Ecto neural progenitor cell (in vitro differentiated cells): Measurements from ENCODE around the gene SYCP2L.
"Not testable (repeated sequence)": the region's sequence is repeated elsewhere in the genome, so short reads cannot be mapped to it uniquely, and the experiment has no call there.

Source experiments
- DNase-seq: peaks from one replicate; pipeline ENCODE4 v3.0.0-alpha.2; 2018; ENCODE audit warnings: low spot score

The SYCP2L gene

DNA sequence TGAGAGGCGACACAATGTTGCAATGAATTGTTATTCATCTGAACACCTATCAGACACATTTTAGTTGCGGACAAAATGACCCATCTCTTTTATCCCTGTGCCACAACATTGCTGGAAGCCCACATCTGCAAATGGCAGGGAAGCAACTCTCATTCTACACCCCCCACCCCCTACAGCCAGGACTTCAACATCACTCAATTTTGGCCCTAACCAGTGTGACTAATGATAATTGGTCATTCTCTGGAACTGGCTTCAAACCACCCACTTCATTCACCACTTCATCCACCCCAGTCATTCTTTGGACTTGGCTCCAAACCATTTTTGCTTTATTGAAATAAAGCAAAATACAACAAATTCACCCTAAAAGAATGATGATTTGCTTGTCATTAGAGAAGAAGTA, 6.5 kb upstream of the SYCP2L start:
- no peak for DNase-seq

DNA sequence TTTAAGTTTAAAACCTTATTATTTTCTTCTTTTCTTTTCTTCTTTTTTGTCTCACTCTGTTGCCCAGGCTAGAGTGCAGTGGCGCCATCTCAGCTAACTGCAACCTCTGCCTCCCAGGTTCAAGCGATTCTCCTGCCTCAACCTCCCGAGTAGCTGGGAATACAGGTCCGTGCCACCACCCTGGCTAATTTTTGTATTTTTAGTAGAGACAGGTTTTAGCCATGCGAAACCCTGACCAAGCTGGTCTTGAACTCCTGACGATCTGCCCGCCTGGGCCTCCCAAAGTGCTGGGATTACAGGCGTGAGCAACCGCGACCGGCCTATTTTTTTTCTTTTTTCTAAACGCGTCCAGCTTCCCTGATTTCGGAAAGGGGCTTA, 4.6 kb upstream of the SYCP2L start:
- not testable (repeated sequence) for DNase-seq

DNA sequence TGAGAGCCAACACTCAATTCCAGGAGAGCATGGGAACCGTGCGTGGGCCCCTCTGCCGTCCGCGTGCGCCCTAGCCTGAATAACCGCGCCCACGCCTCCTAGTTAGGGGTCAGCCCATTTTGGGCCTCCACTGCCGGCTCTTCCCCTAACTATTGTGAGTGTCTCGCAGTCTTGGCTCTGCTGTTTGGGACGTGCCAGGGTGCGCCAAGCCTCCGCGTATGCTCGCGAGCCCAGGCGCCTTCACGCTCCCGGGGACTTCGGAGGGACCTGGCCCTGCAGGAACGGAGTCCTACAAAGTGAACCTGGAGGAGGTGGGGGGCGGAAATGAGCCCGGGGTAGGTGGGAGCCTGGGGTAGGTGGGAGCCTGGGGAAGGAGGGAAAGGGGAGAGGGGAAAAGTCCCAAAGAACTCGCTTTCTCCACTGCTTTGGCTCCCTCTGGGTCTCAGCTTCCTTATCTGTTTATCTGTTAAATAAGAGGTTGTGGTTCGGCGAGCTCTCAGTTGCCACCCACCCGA, 4.1 kb upstream of the SYCP2L start:
- DNase-seq, result peak; percentile 56

DNA sequence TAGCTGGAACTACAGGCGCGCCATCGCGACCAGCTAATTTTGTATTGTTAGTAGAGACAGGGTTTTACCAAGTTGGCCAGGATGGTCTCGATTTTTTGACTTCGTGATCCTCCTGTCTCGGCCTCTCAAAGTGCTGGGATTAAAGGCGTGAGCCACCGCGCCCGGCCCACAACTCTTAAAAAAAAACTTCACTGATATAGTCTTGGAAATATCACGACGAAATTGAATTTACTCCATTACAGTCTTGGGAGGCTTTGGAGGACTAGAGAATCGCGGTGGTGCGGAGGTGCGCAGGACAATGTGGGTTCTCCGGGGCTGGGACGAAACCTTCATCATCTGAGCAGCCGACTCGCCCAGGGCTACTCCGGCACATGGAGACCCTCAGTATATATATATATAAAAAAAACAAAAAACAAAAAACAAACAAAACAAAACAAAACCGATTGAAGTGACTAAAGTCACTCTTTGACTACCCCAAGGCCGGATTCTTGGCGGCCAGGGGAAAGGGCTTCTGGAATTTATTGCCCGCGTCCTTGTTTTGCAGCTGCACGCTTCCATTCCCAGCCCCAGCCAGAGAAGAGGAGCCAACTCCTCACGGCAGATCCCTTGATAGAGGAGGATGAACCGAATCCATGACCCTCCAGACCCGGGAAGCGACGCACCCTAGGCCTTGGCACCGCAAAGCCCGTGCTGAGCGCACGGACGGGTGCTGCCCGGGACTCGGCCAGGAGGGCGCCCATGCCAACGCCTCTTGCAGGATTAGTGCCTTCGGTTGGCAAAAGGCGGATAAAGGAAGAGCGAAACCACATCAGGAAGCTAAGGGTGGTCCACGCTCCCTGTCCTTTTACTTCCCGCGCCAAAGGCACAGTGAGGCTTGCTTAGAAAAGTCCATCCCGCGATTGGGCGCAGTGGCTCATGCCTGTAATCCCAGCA, 3.3 kb upstream of the SYCP2L start:
- DNase-seq, result no peak

DNA sequence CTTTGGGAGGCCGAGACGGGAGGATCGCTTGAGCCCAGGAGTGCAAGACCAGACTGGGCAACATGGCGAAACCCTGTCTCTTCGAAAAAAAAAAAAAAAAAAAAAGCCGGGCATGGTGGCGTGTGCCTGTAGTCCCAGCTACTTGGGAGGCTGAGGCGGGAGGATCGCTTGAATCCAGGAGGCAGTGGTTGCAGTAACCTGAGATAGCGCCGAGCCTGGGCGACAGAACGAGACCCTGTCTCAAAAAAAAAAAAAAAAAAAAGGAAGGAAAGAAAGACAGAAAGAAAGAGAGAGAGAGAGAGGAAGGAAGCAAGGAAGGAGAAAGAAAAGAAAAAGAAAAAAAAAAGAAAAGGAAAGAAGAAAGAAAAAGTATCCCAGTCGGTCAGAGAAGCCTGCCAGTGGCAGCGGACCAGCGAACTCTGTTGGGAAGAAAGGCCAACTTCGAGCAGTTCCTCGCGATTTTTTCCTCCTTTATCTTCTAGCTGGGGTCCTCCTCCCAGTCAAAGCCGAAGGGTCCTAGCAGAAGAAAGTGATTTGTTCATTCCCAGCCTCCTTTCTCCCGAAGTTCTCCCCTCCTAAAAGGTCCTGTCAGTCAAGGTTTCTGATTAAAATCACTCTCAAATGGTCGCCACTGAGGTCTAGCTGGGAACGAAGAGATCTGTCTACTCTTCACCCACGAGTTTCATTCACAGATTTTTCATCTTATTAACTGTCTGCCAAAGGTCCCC, 2.4 kb upstream of the SYCP2L start:
- no peak for DNase-seq

DNA sequence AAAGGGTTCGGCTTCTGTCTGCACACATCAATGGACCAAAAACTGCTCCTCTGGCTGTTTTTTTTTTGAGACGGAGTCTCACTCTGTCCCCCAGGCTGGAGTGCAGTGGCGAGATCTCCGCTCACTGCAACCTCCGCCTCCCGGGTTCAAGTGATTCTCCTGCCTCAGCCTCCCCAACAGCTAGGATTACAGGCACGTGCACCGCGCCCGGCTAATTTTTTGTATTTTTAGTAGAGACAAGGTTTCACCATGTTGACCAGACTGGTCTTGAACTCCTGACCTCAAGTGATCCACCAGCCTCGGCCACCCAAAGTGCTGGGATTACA, 524 bp upstream of the SYCP2L start:
- not testable (repeated sequence) for DNase-seq

DNA sequence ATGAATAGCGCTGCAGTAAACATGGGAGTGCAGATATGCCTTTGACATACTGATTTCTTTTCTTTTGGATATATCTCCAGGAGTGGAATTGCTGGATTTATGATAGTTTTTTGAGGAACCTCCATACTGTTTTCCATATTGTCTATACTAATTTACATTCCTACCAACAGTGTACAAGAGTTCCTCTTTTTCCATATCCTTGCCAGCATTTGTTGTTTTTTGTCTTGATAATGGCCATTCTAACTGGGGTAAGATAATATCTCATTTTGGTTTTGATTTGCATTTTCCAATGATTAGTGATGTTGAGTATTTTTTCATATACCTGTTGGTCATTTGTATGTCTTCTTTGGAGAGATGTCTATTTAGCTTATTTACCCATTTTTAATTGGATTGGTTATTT, 3.3 kb downstream of the SYCP2L start:
- DNase-seq, result no peak

DNA sequence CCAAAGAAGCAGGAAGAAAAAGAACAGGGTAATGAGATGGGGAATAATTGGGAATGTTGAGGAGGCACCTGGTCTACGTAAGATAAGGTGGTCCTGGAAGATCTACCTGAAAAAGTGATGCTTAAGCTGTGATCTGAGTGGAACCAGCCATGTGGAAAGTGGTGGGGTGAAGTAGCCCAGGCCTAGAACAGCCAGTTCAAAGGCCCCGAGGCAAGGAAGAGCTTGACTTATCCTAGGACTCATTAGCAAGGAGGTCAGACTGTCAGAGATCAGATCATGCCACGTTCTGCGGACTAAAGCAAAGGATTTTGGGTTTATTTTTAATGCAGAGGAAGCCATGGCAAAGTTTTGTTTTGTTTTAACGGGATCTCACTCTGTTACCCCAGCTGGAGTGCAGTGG, 5.1 kb downstream of the SYCP2L start:
- DNase-seq, result no peak

DNA sequence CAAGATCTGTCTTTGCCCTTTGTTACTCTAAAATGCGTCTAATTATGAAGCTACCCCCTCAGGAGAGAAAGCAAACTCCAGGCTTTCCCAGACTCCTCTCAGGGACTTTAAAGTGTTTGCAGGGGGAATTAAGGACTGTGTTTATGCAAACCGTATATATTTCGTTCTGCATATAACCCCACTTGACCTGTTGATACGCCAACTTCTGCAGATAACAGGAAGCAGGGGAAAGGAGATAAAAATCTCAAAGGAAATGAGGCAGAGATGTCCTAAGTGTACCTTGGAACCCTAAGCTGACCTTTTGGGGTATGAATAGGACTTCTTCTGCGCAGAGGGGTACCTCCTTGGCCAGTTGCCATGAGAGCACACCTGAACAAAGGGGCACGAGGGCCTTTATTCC, 8.1 kb downstream of the SYCP2L start:
- DNase-seq, result no peak

DNA sequence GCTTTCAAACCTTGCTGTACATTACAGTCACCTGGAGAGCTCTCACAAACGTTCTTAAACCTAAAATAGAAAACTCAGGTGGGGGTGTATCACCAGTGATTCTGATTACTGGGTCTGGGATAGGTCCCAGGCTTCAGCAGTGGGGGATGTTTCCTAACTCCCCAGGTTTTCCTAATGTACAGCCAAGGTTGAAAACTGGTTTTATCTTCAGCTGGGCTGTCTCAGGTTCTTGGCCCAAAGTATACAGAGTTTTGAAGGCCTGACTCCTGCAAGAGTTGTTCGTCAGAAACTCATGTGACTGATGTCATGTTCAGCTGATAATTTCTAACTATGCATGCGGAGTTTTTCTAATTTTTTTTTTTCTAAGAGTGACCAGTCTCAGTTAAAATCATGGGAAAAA, 9.8 kb downstream of the SYCP2L start:
- DNase-seq, result no peak

DNA sequence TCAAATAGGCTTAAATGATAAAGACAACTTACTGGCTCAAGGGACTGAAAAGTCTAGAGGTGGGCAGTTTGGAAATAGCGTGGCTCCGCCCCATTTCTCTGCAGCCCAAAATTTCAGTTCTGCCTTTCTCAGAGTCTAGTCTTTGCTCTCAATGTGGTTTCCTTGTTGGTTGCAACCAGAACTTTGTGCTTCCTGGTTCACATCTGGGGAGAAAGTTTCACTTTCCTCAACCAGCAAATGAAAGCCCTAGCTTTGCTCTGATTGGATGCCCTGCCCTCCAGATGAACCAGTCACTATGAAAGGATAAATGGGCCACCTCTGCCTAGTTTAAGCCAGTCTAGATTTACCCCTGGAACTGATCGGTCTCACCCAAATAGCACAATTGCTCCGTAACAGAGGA, 14.9 kb downstream of the SYCP2L start:
- no peak for DNase-seq

DNA sequence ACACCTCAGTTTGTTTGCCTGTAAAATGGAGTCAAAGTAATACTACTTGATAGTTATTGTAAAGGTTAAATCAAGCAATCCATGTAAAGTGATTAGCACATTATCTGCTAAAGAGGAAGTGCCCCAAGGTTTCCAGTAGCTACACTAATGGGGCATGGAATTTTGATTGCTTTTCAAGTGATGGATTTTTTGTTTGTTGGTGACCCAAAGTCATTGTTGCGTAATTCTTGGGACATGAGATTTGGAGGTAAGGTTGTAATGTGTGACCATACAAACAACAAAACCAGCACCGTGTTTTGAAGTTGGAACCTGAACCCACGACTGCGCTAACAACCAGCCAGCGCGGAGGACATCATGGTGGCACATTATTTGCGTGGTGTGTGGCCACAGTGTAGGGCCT, 17.2 kb downstream of the SYCP2L start:
- no peak for DNase-seq

DNA sequence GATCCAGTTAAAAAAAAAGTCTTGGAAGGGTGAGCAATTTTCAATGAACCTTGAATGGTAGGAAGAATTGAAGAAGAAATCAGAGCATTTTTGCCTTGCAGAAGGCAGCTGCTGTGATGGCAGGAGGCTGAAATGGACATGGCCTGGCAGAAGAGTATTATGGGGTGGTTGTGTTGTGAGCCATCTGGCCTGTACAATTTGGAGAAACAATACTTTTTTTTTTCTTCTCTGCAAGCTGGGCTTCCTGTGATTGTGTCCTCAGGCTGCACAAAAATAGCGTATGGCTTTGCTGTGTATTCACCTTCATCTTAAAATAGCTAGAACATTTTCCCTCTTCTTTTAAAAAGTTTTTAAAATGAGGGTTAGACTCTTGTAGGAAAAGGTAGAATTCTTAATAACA, 21.4 kb downstream of the SYCP2L start:
- DNase-seq, result no peak

DNA sequence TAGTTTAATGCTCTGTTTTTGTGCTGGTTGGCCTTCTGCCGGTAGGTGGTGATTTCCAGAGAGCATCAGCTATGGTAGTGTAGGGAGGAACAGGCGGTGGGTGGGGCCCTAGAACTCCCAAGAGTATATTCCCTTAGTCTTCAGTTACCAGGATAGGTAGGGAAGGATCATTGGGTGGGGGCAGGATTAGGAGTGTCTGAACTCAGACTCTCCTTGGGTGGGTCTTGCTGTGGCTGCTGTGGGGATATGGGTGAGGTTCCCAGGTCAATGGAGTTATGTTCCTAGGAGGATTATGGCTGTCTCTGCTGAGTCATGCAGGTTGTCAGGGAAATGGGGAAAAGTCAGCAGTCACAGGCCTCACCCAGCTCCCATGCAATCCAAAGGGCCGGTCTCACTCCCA, 32.7 kb downstream of the SYCP2L start:
- not testable (repeated sequence) for DNase-seq

DNA sequence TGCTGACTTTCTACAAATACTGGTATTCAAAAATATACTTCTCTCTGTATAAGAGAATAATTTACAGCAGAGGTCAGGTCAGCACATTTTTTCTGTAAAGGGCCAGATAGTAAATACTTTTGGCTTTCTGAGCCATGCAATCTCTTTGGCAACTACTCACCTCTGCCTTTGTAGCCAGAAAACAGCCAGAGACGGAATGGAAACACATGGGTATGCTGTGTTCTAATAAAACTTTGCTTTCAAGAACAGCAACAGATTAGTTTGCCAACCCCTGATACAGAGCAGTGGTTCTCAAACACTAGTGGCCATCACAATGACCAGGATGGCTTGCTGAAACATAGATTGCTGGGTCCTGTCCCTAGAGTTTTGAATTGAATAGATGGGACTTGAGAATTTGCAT, 46.3 kb downstream of the SYCP2L start:
- DNase-seq, result no peak

DNA sequence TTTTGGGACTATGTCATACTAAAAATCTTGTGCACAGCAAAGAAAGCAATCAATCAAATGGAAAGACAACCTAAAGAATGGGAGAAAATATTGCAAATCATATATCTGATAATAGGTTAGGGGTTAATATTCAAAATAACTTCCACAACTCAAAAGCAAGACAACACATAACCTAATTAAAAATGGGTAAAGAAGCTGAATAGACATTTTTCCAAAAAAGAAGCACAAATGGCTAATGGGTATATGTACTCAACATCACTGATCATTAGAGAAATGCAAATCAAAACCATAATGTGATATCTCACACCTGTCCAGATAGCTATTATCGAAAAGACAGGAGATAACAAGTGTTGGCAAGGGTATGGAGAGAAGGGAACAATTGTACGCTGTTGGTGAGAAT, 53.0 kb downstream of the SYCP2L start:
- DNase-seq, result no peak

DNA sequence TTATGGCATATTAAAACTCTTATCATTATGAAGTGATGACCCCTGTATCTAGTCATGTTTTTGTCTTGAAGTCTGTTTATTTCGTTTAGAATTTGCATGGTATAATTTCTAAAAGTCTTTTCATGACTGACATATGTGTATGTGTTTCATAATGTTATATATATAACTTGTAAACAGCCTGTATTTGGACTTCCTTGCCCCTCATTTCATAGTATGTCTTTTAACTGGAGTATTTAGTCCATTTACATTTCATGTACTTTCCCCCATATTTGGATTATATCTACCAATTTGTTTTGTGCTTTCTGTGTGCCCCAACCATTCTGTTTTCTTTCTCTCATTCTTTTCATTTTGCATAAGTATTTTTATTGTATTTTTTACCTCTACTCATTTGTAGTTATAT, 59.0 kb downstream of the SYCP2L start:
- DNase-seq, result no peak

DNA sequence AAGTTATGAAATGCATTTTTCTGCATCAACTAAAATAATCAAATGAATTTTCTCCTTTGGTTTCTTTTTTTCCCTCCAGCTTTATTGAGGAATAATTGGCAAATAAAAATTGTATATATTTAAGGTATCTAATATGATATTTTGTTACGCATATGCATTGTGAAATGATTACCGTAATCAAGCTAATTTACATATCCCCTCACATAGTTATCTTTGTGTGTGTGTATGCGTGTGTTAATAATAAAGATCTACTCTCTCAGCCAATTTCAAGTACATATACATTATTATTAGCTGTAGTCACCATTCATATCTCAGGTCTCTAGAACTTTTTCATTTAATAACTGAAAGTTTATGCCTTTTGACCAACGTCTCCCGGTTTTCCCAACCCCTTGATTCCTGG, 61.1 kb downstream of the SYCP2L start:
- DNase-seq, result no peak

DNA sequence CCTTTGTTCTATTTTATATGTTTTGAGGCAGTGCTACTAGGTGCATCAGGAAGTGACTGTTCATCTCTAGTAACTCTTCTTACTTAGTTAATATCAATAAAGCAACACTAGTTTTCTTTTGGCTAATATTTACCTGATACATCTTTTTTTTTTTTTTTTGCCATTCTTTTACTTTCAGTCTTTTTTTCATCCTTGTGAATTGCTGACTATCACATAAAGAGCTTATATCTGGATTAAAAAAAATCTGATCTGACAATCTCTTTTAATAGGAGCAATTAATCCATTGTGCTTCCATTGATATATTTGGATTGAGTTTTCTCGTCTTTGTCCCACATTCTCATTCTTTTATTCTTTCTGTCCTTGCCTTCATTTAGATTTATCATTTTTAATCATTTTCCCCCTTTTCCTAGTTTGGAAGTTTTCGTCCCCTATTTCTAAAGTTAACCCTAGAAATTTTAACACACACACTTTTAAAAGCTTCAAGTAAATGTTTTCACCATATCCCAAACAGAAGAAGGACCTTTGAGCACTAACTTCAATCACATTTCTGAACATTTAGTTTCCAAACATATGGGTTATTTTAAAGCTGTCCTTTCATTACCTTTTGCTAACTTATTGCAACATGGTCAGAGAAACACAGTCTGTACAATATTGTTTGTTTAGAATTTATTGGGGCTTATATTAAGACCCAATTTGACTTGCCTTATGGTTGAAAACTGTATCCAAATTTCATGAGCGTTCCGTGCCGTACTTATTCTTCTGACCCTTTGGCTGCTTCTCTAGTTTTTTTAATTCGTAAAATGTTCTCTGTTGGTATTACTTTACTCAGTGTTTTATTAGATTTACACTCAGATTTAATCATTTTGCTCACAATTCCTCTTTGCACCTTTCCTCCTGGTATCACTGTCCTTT, 63.0 kb downstream of the SYCP2L start:
- DNase-seq, result no peak

DNA sequence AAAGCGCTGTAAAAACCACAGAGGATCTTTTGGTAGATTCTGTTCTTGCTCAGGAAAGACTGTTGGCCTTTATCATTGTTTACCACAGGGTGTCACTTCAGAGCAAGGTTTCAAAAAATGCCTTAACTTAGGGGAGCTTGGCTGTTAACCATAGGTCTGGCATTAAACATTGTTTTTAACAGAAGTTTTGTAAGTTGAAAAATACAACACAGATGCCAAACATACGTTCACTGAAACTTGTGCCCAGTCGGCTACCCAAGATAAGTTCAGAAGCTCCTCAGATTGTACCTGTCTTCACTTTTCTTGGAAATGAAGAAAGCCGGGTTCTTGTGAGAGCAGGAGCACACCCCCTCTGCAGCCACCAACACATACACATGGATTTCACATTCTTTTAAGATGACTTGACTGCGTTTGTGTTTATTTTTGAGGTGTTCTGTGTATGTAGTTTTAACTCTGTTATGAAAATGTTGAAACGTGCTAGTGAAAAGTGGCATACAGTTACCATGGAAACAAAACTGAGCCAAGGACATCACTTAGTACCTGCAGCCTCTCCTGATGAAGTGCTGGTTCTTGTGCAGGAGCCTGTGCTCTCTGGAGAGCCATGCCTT, 64.9 kb downstream of the SYCP2L start:
- DNase-seq, result no peak

DNA sequence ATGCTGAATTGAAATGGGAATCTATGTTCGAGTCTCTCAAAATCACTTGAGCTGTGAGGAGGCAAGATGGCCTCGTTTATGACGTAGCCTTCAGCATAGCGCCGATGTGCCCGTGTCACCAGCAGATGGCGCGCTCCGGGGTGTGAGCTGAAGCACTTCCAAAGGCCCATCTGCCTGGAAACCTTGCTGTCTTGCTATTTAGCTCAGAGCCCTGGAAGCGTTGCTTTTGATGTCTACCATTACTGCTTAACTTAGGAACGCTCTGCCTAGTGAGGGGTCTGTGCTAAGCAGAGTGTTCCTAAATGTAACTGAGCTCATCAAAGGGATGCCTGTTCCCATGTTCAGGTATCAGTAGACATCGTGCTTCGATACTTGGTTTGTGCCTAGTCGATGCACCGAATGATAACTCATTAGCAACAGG, 67.7 kb downstream of the SYCP2L start:
- DNase-seq, result peak; percentile 88

DNA sequence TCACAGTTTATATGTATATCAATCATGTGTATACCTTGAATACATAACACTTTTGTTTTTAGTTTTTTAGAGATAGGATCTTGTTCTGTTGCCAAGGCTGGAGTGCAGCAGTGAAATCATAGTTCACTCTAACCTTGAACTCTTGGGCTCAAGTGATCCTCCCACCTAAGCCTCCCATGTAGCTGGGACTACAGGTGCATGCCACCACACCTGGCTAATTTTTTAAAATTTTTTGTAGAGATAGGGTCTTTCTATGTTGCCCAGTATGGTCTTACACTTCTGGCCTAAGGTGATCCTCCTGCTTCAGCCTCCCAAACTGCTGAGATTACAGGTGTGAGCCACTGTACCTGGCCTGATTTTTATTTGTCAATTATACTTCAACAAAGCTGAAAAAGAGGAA, 69.9 kb downstream of the SYCP2L start:
- DNase-seq, result no peak
